LNCaP clone FGC (cell line): ENCODE measurements around the gene SEPTIN10.
A peak's percentile ranks its signal among the peaks of the same experiment; 100 is the strongest.

Experiments used
- DNase-seq: peaks from one replicate; pipeline ENCODE4 v3.0.0-alpha.2; 2011; ENCODE audit warnings: low read depth
- H3K4me3 ChIP-seq: 2 replicates; pipeline ENCODE4 v1.5.1; 2011; ENCODE audit warnings: mild to moderate bottlenecking, low read depth, low read length, control low read depth
- CTCF ChIP-seq: IDR thresholded peaks from 2 replicates; pipeline ENCODE4 v1.5.1; 2012; ENCODE audit warnings: mild to moderate bottlenecking; ENCODE audit not compliant: control insufficient read depth, insufficient read depth; ENCODE audit errors: extremely low read depth

The SEPTIN10 gene

GRCh38 chr2:109519513-109519912 is 94.3 kb downstream of the SEPTIN10 start:
- TF ChIP-seq CTCF = no peak

GRCh38 chr2:109517118-109517889 is 96.5 kb downstream of the SEPTIN10 start:
- TF ChIP-seq CTCF = no peak
- no peak overlapping the region for H3K4me3 ChIP-seq
- DNase-seq = no peak

More at GRCh38 chr2:109519513-109519912, 94.3 kb downstream of the SEPTIN10 start:
- no peak for DNase-seq
- no peak overlapping the region for H3K4me3 ChIP-seq

GRCh38 chr2:109516445-109517117 is 97.2 kb downstream of the SEPTIN10 start:
- peak; percentile 93 for TF ChIP-seq CTCF
- H3K4me3 ChIP-seq = no peak overlapping the region
- peak; percentile 11 for DNase-seq

- TF ChIP-seq CTCF = no peak
- DNase-seq = no peak
- no peak overlapping the region for H3K4me3 ChIP-seq
Observed at GRCh38 chr2:109514857-109515256, 98.9 kb downstream of the SEPTIN10 start.

- no peak for DNase-seq
- H3K4me3 ChIP-seq = no peak overlapping the region
- TF ChIP-seq CTCF = no peak
Observed at GRCh38 chr2:109513749-109514588, 99.8 kb downstream of the SEPTIN10 start.

- no peak for TF ChIP-seq CTCF
- no peak overlapping the region for H3K4me3 ChIP-seq
- no peak for DNase-seq
Observed at GRCh38 chr2:109513230-109513629, 100.5 kb downstream of the SEPTIN10 start.
